H9 (cell line): ENCODE measurements around the gene RBP2. TPM values are rescaled to one million over a fixed set of nuclear protein-coding genes. Genes with fewer than 3 reads are reported as not detected.

ENCODE experiments used
- DNase-seq: peaks from one replicate; pipeline ENCODE4 v3.0.0-alpha.2; 2017
- H2AFZ ChIP-seq: one replicate; pipeline ENCODE4 v1.6.1; 2013; ENCODE audit warnings: mild to moderate bottlenecking, low read length, control low read depth, moderate library complexity
- H2AK5ac ChIP-seq: 2 replicates; pipeline ENCODE4 v1.6.1; 2013; ENCODE audit warnings: low read length, control low read depth, mixed read lengths; ENCODE audit not compliant: insufficient read length
- H2BK120ac ChIP-seq: one replicate; pipeline ENCODE4 v1.6.1; 2013; ENCODE audit warnings: low read depth, mild to moderate bottlenecking, low read length, control low read depth, inconsistent platforms; ENCODE audit not compliant: poor library complexity, severe bottlenecking
- H2BK12ac ChIP-seq: 2 replicates; pipeline ENCODE4 v1.6.1; 2013; ENCODE audit warnings: low read length, control low read depth, mixed read lengths, low read depth; ENCODE audit not compliant: insufficient read length
- H2BK15ac ChIP-seq: 2 replicates; pipeline ENCODE4 v1.6.1; 2013; ENCODE audit warnings: low read depth, low read length, control low read depth
- H2BK20ac ChIP-seq: one replicate; pipeline ENCODE4 v1.6.1; 2013; ENCODE audit warnings: low read depth, mild to moderate bottlenecking, low read length, control low read depth, inconsistent platforms; ENCODE audit not compliant: poor library complexity, severe bottlenecking
- H2BK5ac ChIP-seq: 2 replicates; pipeline ENCODE4 v1.6.1; 2013; ENCODE audit warnings: low read length, control low read depth, mixed read lengths; ENCODE audit not compliant: insufficient read length
- H3K14ac ChIP-seq: 2 replicates; pipeline ENCODE4 v1.6.1; 2013; ENCODE audit warnings: low read length, control low read depth; ENCODE audit not compliant: insufficient read depth
- H3K18ac ChIP-seq: 2 replicates; pipeline ENCODE4 v1.6.1; 2013; ENCODE audit warnings: low read depth, mild to moderate bottlenecking, mixed read lengths, low read length, control low read depth; ENCODE audit not compliant: insufficient read length
- H3K23ac ChIP-seq: 2 replicates; pipeline ENCODE4 v1.6.1; 2013; ENCODE audit warnings: low read length, control low read depth, mixed read lengths, low read depth; ENCODE audit not compliant: insufficient read length
- H3K23me2 ChIP-seq: 2 replicates; pipeline ENCODE4 v1.6.1; 2013; ENCODE audit warnings: low read depth, mild to moderate bottlenecking, mixed read lengths, low read length, control low read depth; ENCODE audit not compliant: insufficient read length, poor library complexity, severe bottlenecking
- H3K27ac ChIP-seq: 2 replicates; pipeline ENCODE4 v1.5.1; 2013; ENCODE audit warnings: low read length, control low read depth, mixed read lengths, low read depth; ENCODE audit not compliant: insufficient read length
- H3K27me3 ChIP-seq: 2 replicates; pipeline ENCODE4 v1.6.1; 2013; ENCODE audit warnings: low read length, control low read depth, inconsistent platforms; ENCODE audit not compliant: insufficient read depth
- H3K4ac ChIP-seq: 2 replicates; pipeline ENCODE4 v1.6.1; 2013; ENCODE audit warnings: low read depth, mild to moderate bottlenecking, control low read depth, inconsistent platforms, low read length, moderate library complexity
- H3K4me1 ChIP-seq: 2 replicates; pipeline ENCODE4 v1.6.1; 2013; ENCODE audit warnings: low read length, control low read depth, inconsistent platforms; ENCODE audit not compliant: insufficient read depth
- H3K4me2 ChIP-seq: 2 replicates; pipeline ENCODE4 v1.6.1; 2013; ENCODE audit warnings: low read length, control low read depth, mixed read lengths; ENCODE audit not compliant: insufficient read length, insufficient read depth
- H3K56ac ChIP-seq: 2 replicates; pipeline ENCODE4 v1.6.1; 2013; ENCODE audit warnings: low read depth, mild to moderate bottlenecking, mixed read lengths, low read length, control low read depth; ENCODE audit not compliant: insufficient read length
- H3K79me1 ChIP-seq: 2 replicates; pipeline ENCODE4 v1.6.1; 2013; ENCODE audit warnings: low read depth, mild to moderate bottlenecking, moderate library complexity, low read length, control low read depth, inconsistent platforms; ENCODE audit not compliant: insufficient read depth, poor library complexity, severe bottlenecking
- H3K79me2 ChIP-seq: 2 replicates; pipeline ENCODE4 v1.6.1; 2013; ENCODE audit warnings: low read length, control low read depth, inconsistent platforms; ENCODE audit not compliant: insufficient read depth
- H3K9ac ChIP-seq: 2 replicates; pipeline ENCODE4 v1.6.1; 2013; ENCODE audit warnings: low read length, control low read depth, mixed read lengths; ENCODE audit not compliant: insufficient read length; ENCODE audit errors: extremely low read depth
- H3K9me3 ChIP-seq: one replicate; pipeline ENCODE4 v1.6.1; 2013; ENCODE audit warnings: low read depth, low read length, inconsistent platforms; ENCODE audit not compliant: control insufficient read depth
- H3T11ph ChIP-seq: one replicate; pipeline ENCODE4 v1.6.1; 2013; ENCODE audit warnings: mild to moderate bottlenecking, low read length, control low read depth, inconsistent platforms
- H4K20me1 ChIP-seq: one replicate; pipeline ENCODE4 v1.6.1; 2013; ENCODE audit not compliant: control insufficient read depth, insufficient read length, insufficient read depth
- H4K5ac ChIP-seq: 2 replicates; pipeline ENCODE4 v1.6.1; 2013; ENCODE audit warnings: low read depth, mild to moderate bottlenecking, mixed read lengths, low read length, control low read depth; ENCODE audit not compliant: insufficient read length
- H4K8ac ChIP-seq: replicated peaks from 2 replicates; pipeline ENCODE4 v1.6.1; 2013; ENCODE audit warnings: low read length, control low read depth, mixed read lengths, low read depth; ENCODE audit not compliant: insufficient read length
- H4K91ac ChIP-seq: 2 replicates; pipeline ENCODE4 v1.6.1; 2013; ENCODE audit warnings: low read depth, mild to moderate bottlenecking, moderate library complexity, mixed read lengths, low read length, control low read depth; ENCODE audit not compliant: insufficient read length
- H3K27ac Mint-ChIP-seq, 3 experiments: 2 replicates in 2 of 3; 3 replicates in 1 of 3; pipeline ENCODE4 v1.8.0; 2020 to 2021; ENCODE audit warnings: mixed read lengths in 3 of 3, mild to moderate bottlenecking in 1 of 3, moderate library complexity in 1 of 3
- H3K27me3 Mint-ChIP-seq: 2 replicates; pipeline ENCODE4 v1.8.0; 2021; ENCODE audit warnings: low read depth, mild to moderate bottlenecking, moderate library complexity, mixed read lengths
- H3K36me3 Mint-ChIP-seq, 3 experiments: 2 replicates in 2 of 3; 3 replicates in 1 of 3; pipeline ENCODE4 v1.8.0; 2020 to 2021; ENCODE audit warnings: low read depth in 3 of 3, mixed read lengths in 3 of 3; ENCODE audit not compliant: insufficient read depth in 1 of 3
- H3K4me1 Mint-ChIP-seq, 2 experiments: 2 replicates each; pipeline ENCODE4 v1.8.0; 2020; ENCODE audit warnings: mixed read lengths in 2 of 2
- H3K4me3 Mint-ChIP-seq, 2 experiments: 2 replicates in 1 of 2; 3 replicates in 1 of 2; pipeline ENCODE4 v1.8.0; 2020 to 2021; ENCODE audit warnings: mild to moderate bottlenecking in 2 of 2, mixed read lengths in 2 of 2, moderate library complexity in 1 of 2
- H3K9me3 Mint-ChIP-seq, 2 experiments: 2 replicates in 1 of 2; 3 replicates in 1 of 2; pipeline ENCODE4 v1.8.0; 2020; ENCODE audit warnings: mild to moderate bottlenecking in 2 of 2, mixed read lengths in 2 of 2, moderate library complexity in 1 of 2
- CTCF ChIP-seq: fragments of 200-600 bp; sonication (generic); conservative IDR thresholded peaks from 3 replicates; pipeline ENCODE4 v1.8.0; 2021; ENCODE audit warnings: antibody characterized with exemption, mild to moderate bottlenecking
- WGBS: extraction: QIAGEN DNeasy Blood & Tissue Kit; methylation state at CpG from one replicate; pipeline ENCODE4 v1.1.7; 2013; ENCODE audit warnings: missing lambda C conversion rate, low lambda C conversion rate, mixed read lengths; ENCODE audit not compliant: insufficient read length; ENCODE audit errors: extremely low coverage; 5-methylcytosine and 5-hydroxymethylcytosine counted together
- total RNA-seq: library from RNA; stranded (reverse); gene quantifications from 2 replicates; pipeline ENCODE4 v1.2.1, GENCODE V29; 2021

Gene RBP2
- total RNA-seq, 1 experiment from 2014 or later, result not detected

GRCh38 chr3:139460529-139460928 is 15.8 kb downstream of the RBP2 start:
- H2BK120ac ChIP-seq, result no peak overlapping the region
- no peak overlapping the region for H2BK20ac ChIP-seq
- H4K8ac ChIP-seq, result no peak overlapping the region
- no peak overlapping the region for H3K14ac ChIP-seq
- Mint-ChIP-seq H3K4me3 (no peak overlapping the region), H3K27me3 (no peaks in the 10 kb centered on the region; the same call in none of the 2 replicates), H3K36me3 (no peaks in the 10 kb centered on the region), H3K27ac (no peak overlapping the region; a peak in 1 of 7 replicates), H3K9me3 (no peaks in the 10 kb centered on the region), H3K4me1 (peaks cover 3 to 4% of the 10 kb centered on the region in 2 experiments; a peak in 3 of 4 replicates)
- no peak overlapping the region for H4K5ac ChIP-seq
- no peak overlapping the region for H3K4ac ChIP-seq
- peaks cover 7% of the 10 kb centered on the region for H3K4me1 ChIP-seq
- no peak overlapping the region for H3K4me2 ChIP-seq
- H3K23ac ChIP-seq, result no peak overlapping the region
- H4K20me1 ChIP-seq, result no peaks in the 10 kb centered on the region
- H2BK12ac ChIP-seq, result no peak overlapping the region
- H3K23me2 ChIP-seq, result peaks cover 2% of the 10 kb centered on the region
- no peaks in the 10 kb centered on the region for H3K9me3 ChIP-seq
- no peak overlapping the region for H3K18ac ChIP-seq
- no peak overlapping the region for H4K91ac ChIP-seq
- WGBS, result no CpG with 5 or more reads among the region's 2 CpGs
- no peak overlapping the region for H2BK5ac ChIP-seq
- no peak overlapping the region for H2AK5ac ChIP-seq
- H3K56ac ChIP-seq, result no peak overlapping the region
- no peaks in the 10 kb centered on the region for H3K79me2 ChIP-seq
- H2BK15ac ChIP-seq, result no peak overlapping the region
- no peak overlapping the region for H3K9ac ChIP-seq
- no peak for TF ChIP-seq CTCF
- H2AFZ ChIP-seq, result no peak overlapping the region
- no peak overlapping the region for H3K27ac ChIP-seq
- DNase-seq, result no peak
- H3K79me1 ChIP-seq, result no peaks in the 10 kb centered on the region
- no peak overlapping the region for H3T11ph ChIP-seq
- no peaks in the 10 kb centered on the region for H3K27me3 ChIP-seq
